HepG2 (cell line): ENCODE results near the gene PREX1. TPM values are rescaled to one million over a fixed set of nuclear protein-coding genes. Genes with fewer than 3 reads are reported as not detected.

Experiments used
- ATAC-seq: fragments of 200-7000 bp; cut with Tn5 transposase; 3 replicates; pipeline ENCODE4 v1.9.1; 2020; ENCODE audit warnings: mild to moderate bottlenecking, moderate library complexity
- BruUV-seq: library from RNA; stranded (reverse); fragments of 400-500 nt; replicated peaks from 2 replicates; lab custom pipeline; 2021; lab: Mats Ljungman, UMichigan
- CTCF ChIA-PET: fragments of 300-600 bp; formaldehyde crosslinking; extraction: SDS; loops from one replicate; lab custom pipeline; 2021; ENCODE audit warnings: low total read pairs, inconsistent platforms, low intra/inter-chr PET ratio; lab: Yijun Ruan, JAX
- POLR2A ChIA-PET: fragments of 350-600 bp; sonication (Branson Sonifier 250); formaldehyde crosslinking; loops from one replicate; lab custom pipeline; 2020; ENCODE audit warnings: antibody characterized with exemption, inconsistent platforms; lab: Yijun Ruan, JAX
- DNase-seq: peaks from one replicate; pipeline ENCODE4 v3.0.0-alpha.2; 2015; ENCODE audit warnings: low spot score
- FAIRE-seq: peaks from 3 replicates; lab custom pipeline; 2011; peaks lifted over from hg19 to GRCh38; lab: Jason Lieb, UNC
- H2AFZ ChIP-seq: one replicate; pipeline ENCODE4 v1.6.1; 2011; ENCODE audit warnings: low read length, inconsistent platforms
- H3K27ac ChIP-seq: fragments of 300-600 bp; 3 replicates; pipeline ENCODE4 v1.8.0; 2011; ENCODE audit warnings: mixed run types, mild to moderate bottlenecking, mixed read lengths, low read length, inconsistent platforms; ENCODE audit not compliant: insufficient read depth; ENCODE audit errors: extremely low read length
- H3K27me3 ChIP-seq, 2 experiments: fragments of 200-600 bp in 1 of 2; 2 replicates in 1 of 2; 3 replicates in 1 of 2; pipeline versions ENCODE4 v1.6.0 to v1.8.0; 2011; ENCODE audit warnings: low read length in 2 of 2, mild to moderate bottlenecking in 2 of 2, moderate library complexity in 2 of 2, inconsistent platforms in 1 of 2; ENCODE audit not compliant: insufficient read depth in 2 of 2, control insufficient read depth in 1 of 2
- H3K36me3 ChIP-seq, 2 experiments: fragments of 200-600 bp in 1 of 2; replicated peaks in 1 of 2; 2 replicates in 1 of 2; 3 replicates in 1 of 2; pipeline versions ENCODE4 v1.5.1 to v1.8.0; 2011; ENCODE audit warnings: low read length in 2 of 2, inconsistent platforms in 1 of 2; ENCODE audit not compliant: insufficient read depth in 2 of 2, control insufficient read depth in 1 of 2
- H3K4me1 ChIP-seq: 2 replicates; pipeline ENCODE4 v1.5.1; 2012; ENCODE audit warnings: low read length, inconsistent platforms; ENCODE audit not compliant: insufficient read depth
- H3K4me2 ChIP-seq: 2 replicates; pipeline ENCODE4 v1.6.0; 2011; ENCODE audit warnings: low read depth, low read length, inconsistent platforms
- H3K4me3 ChIP-seq, 3 experiments: fragments of 200-600 bp in 1 of 3; sonication (generic), shearing (Covaris generic) in 1 of 3; replicated peaks in 1 of 3; 2 replicates each; pipeline ENCODE4 v1.5.1; 2011 to 2016; ENCODE audit warnings: low read length in 3 of 3, inconsistent platforms in 2 of 3, low read depth in 2 of 3, mild to moderate bottlenecking in 2 of 3, control low read depth in 1 of 3, mixed read lengths in 1 of 3; ENCODE audit not compliant: insufficient read depth in 1 of 3
- H3K79me2 ChIP-seq: one replicate; pipeline ENCODE4 v1.6.1; 2011; ENCODE audit warnings: low read length, inconsistent platforms; ENCODE audit not compliant: insufficient read depth
- H3K9ac ChIP-seq: 2 replicates; pipeline ENCODE4 v1.6.0; 2011; ENCODE audit warnings: mild to moderate bottlenecking, low read depth, low read length, inconsistent platforms; ENCODE audit not compliant: insufficient read depth
- H3K9me3 ChIP-seq: 2 replicates; pipeline ENCODE4 v1.5.1; 2012; ENCODE audit warnings: mild to moderate bottlenecking, low read length
- H4K20me1 ChIP-seq: 2 replicates; pipeline ENCODE4 v1.6.0; 2011; ENCODE audit warnings: inconsistent platforms, mild to moderate bottlenecking, low read length, moderate library complexity; ENCODE audit not compliant: insufficient read depth
- IKZF1 ChIP-seq: fragments of 450-650 bp; IDR thresholded peaks from 2 replicates; pipeline ENCODE4 v1.7.1; 2016
- PCBP2 ChIP-seq: fragments of 200-400 bp; formaldehyde crosslinking; optimal IDR thresholded peaks from 2 replicates; pipeline ENCODE3; 2018; ENCODE audit warnings: low read length, low read depth; ENCODE audit not compliant: poor library complexity, severe bottlenecking
- RNF2 ChIP-seq: fragments of 450-650 bp; conservative IDR thresholded peaks from 2 replicates; pipeline ENCODE4 v1.6.1; 2016; ENCODE audit warnings: low read depth
- ZNF562 ChIP-seq: sonication (generic); formaldehyde crosslinking; IDR thresholded peaks from 2 replicates; pipeline ENCODE4 v1.8.0; 2022; ENCODE audit warnings: missing genetic modification reagents, borderline replicate concordance
- ZNF83 ChIP-seq: sonication (generic); formaldehyde crosslinking; IDR thresholded peaks from 2 replicates; pipeline ENCODE4 v1.4.0; 2020; ENCODE audit warnings: missing genetic modification reagents, mild to moderate bottlenecking, borderline replicate concordance
- WGBS: methylation state at CpG from one replicate; pipeline ENCODE4 v1.1.6; 2017; ENCODE audit warnings: low lambda C conversion rate; 5-methylcytosine and 5-hydroxymethylcytosine counted together
- in situ Hi-C: cut with HindIII; loops from 2 replicates; pipeline ENCODE4 v1.10.0; 2017; ENCODE audit warnings: low pct_unique_long_range_greater_than_20kb; ENCODE audit not compliant: extremely low pct_ligation_motif_present
- intact Hi-C: fragments of 100-400 bp; cut with micrococcal nuclease; formaldehyde crosslinking; loops from one replicate; pipeline ENCODE4 v1.10.0; 2022; ENCODE audit not compliant: unreplicated experiment
- polyA plus RNA-seq, 8 experiments: library from polyadenylated mRNA; depleted of rRNA in 3 of 8; stranded (reverse) in 7 of 8; unstranded in 1 of 8; fragments of >200 nt; fragmentation: Illumina TruSeq in 4 of 8; extraction: Trizol in 4 of 8; gene quantifications; 2 replicates each; pipeline versions ENCODE4 v1.2.1 to v1.2.3, GENCODE V29; 2011 to 2016; ENCODE audit warnings: low read depth in 4 of 8, missing spikeins in 1 of 8, mixed read lengths in 1 of 8; ENCODE audit not compliant: insufficient read depth in 1 of 8
- total RNA-seq, 5 experiments: library from RNA; depleted of rRNA; stranded (reverse); fragments of >200 nt; fragmentation: Illumina TruSeq; extraction: Trizol; gene quantifications; 2 replicates each; pipeline ENCODE4 v1.2.3, GENCODE V29; 2016; ENCODE audit warnings: low read depth in 1 of 5
- TF ChIP-seq, protein P1 (sequence below): sonication (generic); formaldehyde crosslinking; IDR thresholded peaks from 2 replicates; pipeline ENCODE4 v1.8.0; 2022; ENCODE audit warnings: missing genetic modification reagents, mild to moderate bottlenecking, inconsistent platforms, borderline replicate concordance
- TF ChIP-seq, protein P2 (sequence below): sonication (generic); formaldehyde crosslinking; IDR thresholded peaks from 2 replicates; pipeline ENCODE4 v1.4.0; 2020; ENCODE audit warnings: missing genetic modification reagents
- TF ChIP-seq, protein P3 (sequence below): sonication (generic); formaldehyde crosslinking; IDR thresholded peaks from 2 replicates; pipeline ENCODE4 v1.4.0; 2020; ENCODE audit warnings: mild to moderate bottlenecking, missing genetic modification reagents
- TF ChIP-seq, protein P4 (sequence below): sonication (generic); formaldehyde crosslinking; IDR thresholded peaks from 2 replicates; pipeline ENCODE4 v1.4.0; 2020; ENCODE audit warnings: missing genetic modification reagents
- TF ChIP-seq, protein P5 (sequence below): fragments of 450-650 bp; IDR thresholded peaks from 2 replicates; pipeline ENCODE4 v1.6.1; 2017

Gene PREX1
- total and polyA plus RNA-seq, 2 of the 13 experiments (the other 11 are each of a cell fraction or from before 2014, with no cell fraction given) = 0.02 to 0.04 TPM

DNA sequence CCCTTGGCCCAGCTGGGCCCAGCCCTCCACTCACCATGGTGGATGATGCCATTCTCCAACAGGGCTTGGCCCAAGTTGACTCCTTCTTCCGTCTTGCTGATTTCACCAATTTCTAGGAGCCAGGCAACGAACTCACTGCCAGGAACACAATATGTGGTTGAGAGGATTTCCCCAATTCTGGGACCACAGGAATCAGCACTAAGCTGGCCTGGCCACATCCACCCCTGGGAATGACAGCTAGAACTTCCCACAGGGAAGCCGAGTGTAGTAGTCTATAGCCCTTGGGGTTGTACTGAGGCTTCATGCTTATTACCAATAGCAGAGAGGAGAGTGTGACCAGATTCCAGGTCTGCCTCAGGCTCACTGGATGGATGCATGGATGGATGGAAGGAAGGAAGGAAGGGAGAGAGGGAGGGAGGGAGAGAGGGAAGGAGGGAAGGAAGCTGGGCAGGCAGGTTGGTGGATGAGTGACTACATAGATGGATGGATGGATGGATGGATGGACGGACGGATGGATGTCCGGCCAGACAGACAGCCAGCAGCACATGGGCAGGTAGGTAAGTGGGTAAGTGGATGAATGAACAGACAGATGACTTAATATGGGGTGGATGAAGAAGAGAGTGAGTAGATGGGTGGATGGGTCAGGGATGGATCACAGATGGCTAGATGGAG is 146.5 kb downstream of the PREX1 start:
- CTCF ChIA-PET = no interaction called here
- no peak for FAIRE-seq

DNA sequence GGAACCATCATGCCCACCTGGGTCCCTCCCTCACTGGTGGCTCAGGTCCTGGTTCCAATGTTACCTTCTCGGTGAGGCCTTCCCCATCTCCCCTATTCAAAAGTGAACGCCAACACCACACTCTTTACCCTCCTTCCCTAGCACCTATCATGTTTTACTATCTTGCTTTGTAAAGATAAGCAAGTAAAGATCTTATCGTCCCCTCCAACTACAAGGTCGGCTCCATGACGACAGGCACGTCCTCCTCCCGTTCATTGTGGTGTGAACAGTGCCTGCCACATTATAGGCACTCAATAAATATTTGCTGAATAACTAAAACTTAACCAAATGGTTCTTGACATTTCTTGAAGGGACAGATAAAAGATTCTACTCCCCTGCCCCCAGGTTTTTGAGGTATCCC is 147.1 kb downstream of the PREX1 start:
- Histone ChIP-seq H3K4me1 (peaks cover 13% of the 10 kb centered on the region), H2AFZ (no peak overlapping the region), H3K9me3 (no peaks in the 10 kb centered on the region), H4K20me1 (no peaks in the 10 kb centered on the region), H3K79me2 (no peaks in the 10 kb centered on the region), H3K27ac (no peak overlapping the region), H3K36me3 (no peaks in the 10 kb centered on the region), H3K9ac (no peak overlapping the region)
- intact Hi-C loops = no loop called here
- CTCF ChIA-PET = no interaction called here
- FAIRE-seq (no peak), DNase-seq (no peak), ATAC-seq (no peak)
- POLR2A ChIA-PET = no interaction called here
- TF ChIP-seq, protein P1, sequence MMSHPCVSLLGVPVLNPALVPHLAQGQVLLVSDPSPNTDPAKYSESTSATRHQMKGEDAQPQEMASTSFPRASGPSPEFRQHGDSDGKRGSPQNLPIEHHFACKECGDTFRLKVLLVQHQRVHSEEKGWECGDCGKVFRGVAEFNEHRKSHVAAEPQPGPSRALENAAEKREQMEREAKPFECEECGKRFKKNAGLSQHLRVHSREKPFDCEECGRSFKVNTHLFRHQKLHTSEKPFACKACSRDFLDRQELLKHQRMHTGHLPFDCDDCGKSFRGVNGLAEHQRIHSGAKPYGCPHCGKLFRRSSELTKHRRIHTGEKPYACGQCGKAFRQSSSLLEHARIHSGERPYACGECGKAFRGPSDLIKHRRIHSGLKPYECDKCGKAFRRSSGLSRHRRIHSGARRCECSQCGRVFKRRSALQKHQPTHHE = no peak
- TF ChIP-seq ZNF83 (CRISPR knock-in tag) (no peak), RNF2 (no peak)
- TF ChIP-seq, protein P2, sequence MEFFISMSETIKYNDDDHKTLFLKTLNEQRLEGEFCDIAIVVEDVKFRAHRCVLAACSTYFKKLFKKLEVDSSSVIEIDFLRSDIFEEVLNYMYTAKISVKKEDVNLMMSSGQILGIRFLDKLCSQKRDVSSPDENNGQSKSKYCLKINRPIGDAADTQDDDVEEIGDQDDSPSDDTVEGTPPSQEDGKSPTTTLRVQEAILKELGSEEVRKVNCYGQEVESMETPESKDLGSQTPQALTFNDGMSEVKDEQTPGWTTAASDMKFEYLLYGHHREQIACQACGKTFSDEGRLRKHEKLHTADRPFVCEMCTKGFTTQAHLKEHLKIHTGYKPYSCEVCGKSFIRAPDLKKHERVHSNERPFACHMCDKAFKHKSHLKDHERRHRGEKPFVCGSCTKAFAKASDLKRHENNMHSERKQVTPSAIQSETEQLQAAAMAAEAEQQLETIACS = no peak
- TF ChIP-seq, protein P3, sequence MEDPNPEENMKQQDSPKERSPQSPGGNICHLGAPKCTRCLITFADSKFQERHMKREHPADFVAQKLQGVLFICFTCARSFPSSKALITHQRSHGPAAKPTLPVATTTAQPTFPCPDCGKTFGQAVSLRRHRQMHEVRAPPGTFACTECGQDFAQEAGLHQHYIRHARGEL = no peak
- TF ChIP-seq, protein P4, sequence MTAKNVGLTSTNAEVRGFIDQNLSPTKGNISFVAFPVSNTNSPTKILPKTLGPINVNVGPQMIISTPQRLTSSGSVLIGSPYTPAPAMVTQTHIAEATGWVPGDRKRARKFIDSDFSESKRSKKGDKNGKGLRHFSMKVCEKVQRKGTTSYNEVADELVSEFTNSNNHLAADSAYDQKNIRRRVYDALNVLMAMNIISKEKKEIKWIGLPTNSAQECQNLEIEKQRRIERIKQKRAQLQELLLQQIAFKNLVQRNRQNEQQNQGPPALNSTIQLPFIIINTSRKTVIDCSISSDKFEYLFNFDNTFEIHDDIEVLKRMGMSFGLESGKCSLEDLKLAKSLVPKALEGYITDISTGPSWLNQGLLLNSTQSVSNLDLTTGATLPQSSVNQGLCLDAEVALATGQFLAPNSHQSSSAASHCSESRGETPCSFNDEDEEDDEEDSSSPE (CRISPR knock-in tag) = no peak
- TF ChIP-seq, all 625 proteins: peak for 0
- Histone ChIP-seq H3K4me2 (no peak overlapping the region), H3K4me3 (no peak overlapping the region), H3K27me3 (peaks cover 3 to 45% of the 10 kb centered on the region in 2 experiments; a peak in 4 of 5 replicates)
- WGBS = 9% methylated on average over 7 of the region's 7 CpGs
- no TSS peak for BruUV-seq
- in situ Hi-C loops = no loop called here

More for the DNA sequence above, 146.5 kb downstream of the PREX1 start:
- Histone ChIP-seq H3K9ac (no peak overlapping the region), H3K9me3 (no peaks in the 10 kb centered on the region), H2AFZ (no peak overlapping the region), H3K4me3 (no peak overlapping the region), H3K36me3 (no peaks in the 10 kb centered on the region), H3K27me3 (peaks cover 6 to 49% of the 10 kb centered on the region in 2 experiments), H3K4me2 (no peak overlapping the region), H4K20me1 (no peaks in the 10 kb centered on the region), H3K79me2 (no peaks in the 10 kb centered on the region), H3K4me1 (peaks cover 13% of the 10 kb centered on the region), H3K27ac (no peak overlapping the region)
- in situ Hi-C loops (no loop called here), intact Hi-C loops (no loop called here)
- DNase-seq = no peak
- no peak for ATAC-seq
- 43% methylated on average over 6 of the region's 6 CpGs for WGBS
- POLR2A ChIA-PET = no interaction called here
- TF ChIP-seq PCBP2 = peak; percentile 63
- TF ChIP-seq ZNF562 (CRISPR knock-in tag) = no peak
- 0 out of 2 replicates have a peak, but pooled peaks have one; percentile 67 for TF ChIP-seq IKZF1
- TF ChIP-seq, protein P5, sequence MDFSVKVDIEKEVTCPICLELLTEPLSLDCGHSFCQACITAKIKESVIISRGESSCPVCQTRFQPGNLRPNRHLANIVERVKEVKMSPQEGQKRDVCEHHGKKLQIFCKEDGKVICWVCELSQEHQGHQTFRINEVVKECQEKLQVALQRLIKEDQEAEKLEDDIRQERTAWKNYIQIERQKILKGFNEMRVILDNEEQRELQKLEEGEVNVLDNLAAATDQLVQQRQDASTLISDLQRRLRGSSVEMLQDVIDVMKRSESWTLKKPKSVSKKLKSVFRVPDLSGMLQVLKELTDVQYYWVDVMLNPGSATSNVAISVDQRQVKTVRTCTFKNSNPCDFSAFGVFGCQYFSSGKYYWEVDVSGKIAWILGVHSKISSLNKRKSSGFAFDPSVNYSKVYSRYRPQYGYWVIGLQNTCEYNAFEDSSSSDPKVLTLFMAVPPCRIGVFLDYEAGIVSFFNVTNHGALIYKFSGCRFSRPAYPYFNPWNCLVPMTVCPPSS = 0 out of 2 replicates have a peak, but pooled peaks have one; percentile 11
- no TSS peak for BruUV-seq
